Suprapubic skin (tissue), 4 donors: ENCODE measurements around the gene ATG4A. TPM values are rescaled to one million over a fixed set of nuclear protein-coding genes. Genes with fewer than 3 reads are reported as not detected.

Experiments used
- DNase-seq, 2 donors: peaks; one replicate each; pipeline ENCODE4 v3.0.0-alpha.2; 2019; ENCODE audit warnings: low spot score in 2 of 2
- H3K27ac ChIP-seq: fragments of 200-600 bp; sonication (generic); one replicate; pipeline ENCODE4 v1.5.1; 2019
- H3K27me3 ChIP-seq: fragments of 200-600 bp; sonication (generic); one replicate; pipeline ENCODE4 v1.5.1; 2019
- H3K36me3 ChIP-seq: fragments of 200-600 bp; sonication (generic); one replicate; pipeline ENCODE4 v1.5.1; 2019
- H3K4me1 ChIP-seq: fragments of 200-600 bp; sonication (generic); one replicate; pipeline ENCODE4 v1.5.1; 2019
- H3K4me3 ChIP-seq: fragments of 200-600 bp; sonication (generic); one replicate; pipeline ENCODE4 v1.5.1; 2019; ENCODE audit warnings: mild to moderate bottlenecking
- H3K9me3 ChIP-seq: fragments of 200-600 bp; sonication (generic); one replicate; pipeline ENCODE4 v1.5.1; 2019
- CTCF ChIP-seq, 2 donors: fragments of 200-600 bp in 1 of 2; fragments of 450-650 bp in 1 of 2; sonication (generic) in 1 of 2; IDR thresholded peaks; one replicate each; pipeline ENCODE4 v1.5.1; 2016 to 2019; ENCODE audit warnings: antibody characterized with exemption in 2 of 2, mild to moderate bottlenecking in 1 of 2, moderate library complexity in 1 of 2
- EP300 ChIP-seq: sonication (generic); formaldehyde crosslinking; IDR thresholded peaks from one replicate; pipeline ENCODE4 v1.6.1; 2017; ENCODE audit warnings: antibody characterized with exemption
- POLR2A ChIP-seq, 2 donors: fragments of 450-650 bp; IDR thresholded peaks; one replicate each; pipeline ENCODE4 v1.6.1; 2017; ENCODE audit warnings: antibody characterized with exemption in 2 of 2, mild to moderate bottlenecking in 2 of 2, moderate library complexity in 2 of 2
- POLR2AphosphoS5 ChIP-seq, 3 donors: sonication (generic); formaldehyde crosslinking; IDR thresholded peaks; one replicate each; pipeline ENCODE4 v1.6.1; 2017; ENCODE audit warnings: antibody characterized with exemption in 3 of 3
- WGBS: methylation state at CpG from one replicate; pipeline ENCODE4 v1.1.5; 2018; 5-methylcytosine and 5-hydroxymethylcytosine counted together
- total RNA-seq, 4 donors: library from RNA; depleted of rRNA; stranded (reverse); fragments of >200 nt; gene quantifications; one replicate each; pipeline ENCODE4 v1.1.0, GENCODE V29; 2016

Gene ATG4A
- total RNA-seq, 4 donors from 2014 or later = 9.6 to 14.1 (median 12.7) TPM

- Histone ChIP-seq H3K9me3 (no peaks in the 10 kb centered on the region), H3K27ac (no peak overlapping the region), H3K4me3 (no peak overlapping the region), H3K4me1 (no peaks in the 10 kb centered on the region), H3K27me3 (no peaks in the 10 kb centered on the region), H3K36me3 (no peaks in the 10 kb centered on the region)
- TF ChIP-seq EP300 = no peak
- TF ChIP-seq POLR2AphosphoS5 (IDR thresholded peaks at IDR 0.05) = no peak
- TF ChIP-seq POLR2A (IDR thresholded peaks at IDR 0.05) = no peak
- no peak for TF ChIP-seq CTCF (IDR thresholded peaks at IDR 0.05)
- 44% methylated on average over 3 of the region's 3 CpGs for WGBS
- no peak for DNase-seq
Observed at GRCh38 chrX:108173874-108174273, 82.3 kb downstream of the ATG4A start.

- DNase-seq = no peak
- Histone ChIP-seq H3K9me3 (no peaks in the 10 kb centered on the region), H3K4me1 (no peaks in the 10 kb centered on the region), H3K27me3 (no peaks in the 10 kb centered on the region), H3K27ac (no peak overlapping the region), H3K4me3 (no peak overlapping the region), H3K36me3 (no peaks in the 10 kb centered on the region)
- TF ChIP-seq POLR2A (IDR thresholded peaks at IDR 0.05) = no peak
- no peak for TF ChIP-seq POLR2AphosphoS5 (IDR thresholded peaks at IDR 0.05)
- no peak for TF ChIP-seq CTCF (IDR thresholded peaks at IDR 0.05)
- TF ChIP-seq EP300 = no peak
- 72% methylated on average over 8 of the region's 8 CpGs for WGBS
Observed at GRCh38 chrX:108177351-108178142, 86.0 kb downstream of the ATG4A start.

- H3K4me1 ChIP-seq = no peaks in the 10 kb centered on the region
- no peak overlapping the region for H3K27ac ChIP-seq
- no peaks in the 10 kb centered on the region for H3K36me3 ChIP-seq
- no peaks in the 10 kb centered on the region for H3K27me3 ChIP-seq
- TF ChIP-seq EP300 (no peak), POLR2AphosphoS5 (IDR thresholded peaks at IDR 0.05) (no peak), POLR2A (IDR thresholded peaks at IDR 0.05) (no peak), CTCF (IDR thresholded peaks at IDR 0.05) (no peak)
- WGBS = 74% methylated on average over 7 of the region's 7 CpGs
- no peaks in the 10 kb centered on the region for H3K9me3 ChIP-seq
- DNase-seq = no peak
- no peak overlapping the region for H3K4me3 ChIP-seq
Observed at GRCh38 chrX:108178143-108178498, 86.5 kb downstream of the ATG4A start.

- DNase-seq = no peak
- WGBS = 57% methylated on average over 4 of the region's 4 CpGs
- H3K4me3 ChIP-seq = no peak overlapping the region
- H3K4me1 ChIP-seq = no peaks in the 10 kb centered on the region
- no peak for TF ChIP-seq EP300
- no peak for TF ChIP-seq POLR2AphosphoS5 (IDR thresholded peaks at IDR 0.05)
- TF ChIP-seq CTCF (IDR thresholded peaks at IDR 0.05) = no peak
- no peak for TF ChIP-seq POLR2A (IDR thresholded peaks at IDR 0.05)
- H3K36me3 ChIP-seq = no peaks in the 10 kb centered on the region
- no peaks in the 10 kb centered on the region for H3K9me3 ChIP-seq
- no peak overlapping the region for H3K27ac ChIP-seq
- no peaks in the 10 kb centered on the region for H3K27me3 ChIP-seq
Observed at GRCh38 chrX:108186811-108187210, 95.2 kb downstream of the ATG4A start.

- 61% methylated on average over 1 of the region's 1 CpG for whole genome bisulfite sequencing
- no peaks in the 10 kb centered on the region for H3K27me3 ChIP-seq
- H3K4me1 ChIP-seq = no peaks in the 10 kb centered on the region
- no peaks in the 10 kb centered on the region for H3K36me3 ChIP-seq
- H3K9me3 ChIP-seq = no peaks in the 10 kb centered on the region
- no peak for DNase-seq
- TF ChIP-seq EP300 = no peak
- TF ChIP-seq POLR2AphosphoS5 (IDR thresholded peaks at IDR 0.05) = no peak
- TF ChIP-seq POLR2A (IDR thresholded peaks at IDR 0.05) = no peak
- no peak for TF ChIP-seq CTCF (IDR thresholded peaks at IDR 0.05)
- H3K4me3 ChIP-seq = no peak overlapping the region
- H3K27ac ChIP-seq = peak overlapping the region; percentile 18
Observed at GRCh38 chrX:108198420-108198819, 106.8 kb downstream of the ATG4A start.
